PFSK-1 (cell line): ENCODE results near the gene C16orf87.

ENCODE experiments used
- POLR2AphosphoS5 ChIP-seq: IDR thresholded peaks from 2 replicates; pipeline ENCODE4 v1.6.1; 2012; ENCODE audit warnings: low read depth, mild to moderate bottlenecking, control low read depth, low read length, moderate library complexity
- TAF1 ChIP-seq: IDR thresholded peaks from 2 replicates; pipeline ENCODE4 v1.6.1; 2012; ENCODE audit warnings: low read length, control low read depth, borderline replicate concordance; ENCODE audit not compliant: insufficient read depth

- TF ChIP-seq TAF1 (no peak), POLR2AphosphoS5 (no peak)
These were observed 16.2 kb downstream of the C16orf87 start for GRCh38 chr16:46814790-46815189.
